Endometrial microvascular endothelial cells (primary cell): ENCODE measurements around the gene AMIGO1. TPM values are rescaled to one million over a fixed set of nuclear protein-coding genes. Genes with fewer than 3 reads are reported as not detected.
"Not testable (repeated sequence)": the region's sequence is repeated elsewhere in the genome, so short reads cannot be mapped to it uniquely, and the experiment has no call there.

Experiments
- in situ Hi-C: cut with HindIII; loops from 2 replicates; pipeline ENCODE4 v1.10.0; 2017; ENCODE audit warnings: low sequenced_read_pairs, low pct_unique_long_range_greater_than_20kb; ENCODE audit errors: inconsistent ontology term
- total RNA-seq: library from RNA; depleted of rRNA; stranded (reverse); fragments of >200 nt; gene quantifications from one replicate; pipeline ENCODE4 v1.2.3, GENCODE V29; 2015; ENCODE audit errors: inconsistent ontology term

Gene AMIGO1
- total RNA-seq, 1 donor from 2014 or later: 0.56 TPM

GRCh38 chr1:109490029-109490933 lies 19.2 kb downstream of the AMIGO1 start:
- in situ Hi-C loops: no loop called here

GRCh38 chr1:109488696-109489095 lies 20.8 kb downstream of the AMIGO1 start:
- in situ Hi-C loops: no loop called here

GRCh38 chr1:109488201-109488600 lies 21.3 kb downstream of the AMIGO1 start:
- in situ Hi-C loops: no loop called here

- in situ Hi-C loops: no loop called here
Measured at GRCh38 chr1:109487261-109487660, 22.3 kb downstream of the AMIGO1 start.

- in situ Hi-C loops: no loop called here
Measured at GRCh38 chr1:109485001-109485400, 24.5 kb downstream of the AMIGO1 start.

- in situ Hi-C loops: no loop called here
Measured at GRCh38 chr1:109484519-109484975, 25.0 kb downstream of the AMIGO1 start.

- in situ Hi-C loops: no loop called here
Measured at GRCh38 chr1:109483672-109484518, 25.6 kb downstream of the AMIGO1 start, which contains the start of gene ATXN7L2. TSS of gene ATXN7L2 (plus strand) at chr1:109483905. CDS start at chr1:109483954, 49 bp downstream.

DNA sequence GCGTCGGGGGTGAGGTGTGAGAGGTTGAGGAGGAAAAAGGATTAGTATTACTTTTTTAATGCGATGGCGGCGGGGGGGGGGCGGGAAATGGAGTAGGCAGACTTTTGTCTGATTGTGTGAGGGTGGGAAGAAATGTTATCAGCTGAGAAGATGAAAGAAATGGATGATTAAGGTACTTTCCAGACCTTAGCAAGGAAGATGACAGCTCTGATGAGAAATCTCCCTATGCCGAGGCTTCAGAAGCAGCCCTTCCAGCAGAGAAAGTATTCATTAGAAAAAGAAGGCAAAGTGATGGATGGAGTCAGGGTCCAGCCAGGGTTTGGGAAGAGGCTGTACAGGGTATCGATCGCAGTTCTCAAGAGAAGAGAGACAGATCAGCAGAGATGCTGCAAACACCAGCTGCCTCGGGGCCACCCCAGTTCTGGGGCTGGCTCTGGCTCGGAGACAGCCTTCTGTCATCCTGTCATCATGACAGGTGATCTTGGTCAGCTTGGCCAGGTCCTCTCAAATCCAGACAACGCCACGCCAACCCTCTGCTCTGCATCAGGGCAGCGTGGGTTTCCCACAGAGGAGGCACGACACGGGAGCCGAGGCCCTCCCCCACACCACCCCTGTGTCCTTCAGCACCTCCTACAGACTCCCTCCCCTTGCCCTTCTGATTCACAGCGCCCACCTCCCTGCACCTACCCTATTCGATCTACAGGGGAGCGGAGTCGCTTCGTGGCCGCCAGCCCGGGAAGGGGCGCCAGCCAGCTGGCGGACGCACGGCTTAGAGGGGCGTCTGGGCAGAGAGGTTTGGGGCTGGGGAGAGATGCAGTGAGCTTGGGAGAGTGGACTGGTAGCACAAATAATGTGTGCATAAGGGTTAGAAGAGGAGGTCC lies 26.5 kb downstream of the AMIGO1 start:
- in situ Hi-C loops: no loop called here

DNA sequence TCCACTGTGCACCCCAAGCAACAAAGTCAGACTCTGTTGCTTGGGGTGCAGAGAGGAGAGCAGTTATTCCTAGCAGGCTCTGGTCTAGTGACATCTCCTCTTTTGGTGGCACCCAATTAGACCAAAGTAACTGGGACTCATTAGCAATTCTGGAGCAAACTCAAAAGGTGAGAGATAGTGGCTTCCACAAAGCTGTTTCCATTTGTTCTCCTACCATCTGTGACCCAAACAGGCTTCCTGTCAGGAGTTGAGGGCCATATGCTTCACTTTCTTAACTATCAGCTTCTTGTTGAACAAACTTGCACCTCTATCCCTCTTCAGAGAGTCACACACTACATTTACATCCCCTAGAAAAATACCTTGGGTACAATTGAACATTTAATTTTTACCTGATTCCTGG lies 27.3 kb downstream of the AMIGO1 start:
- in situ Hi-C loops: no loop called here

DNA sequence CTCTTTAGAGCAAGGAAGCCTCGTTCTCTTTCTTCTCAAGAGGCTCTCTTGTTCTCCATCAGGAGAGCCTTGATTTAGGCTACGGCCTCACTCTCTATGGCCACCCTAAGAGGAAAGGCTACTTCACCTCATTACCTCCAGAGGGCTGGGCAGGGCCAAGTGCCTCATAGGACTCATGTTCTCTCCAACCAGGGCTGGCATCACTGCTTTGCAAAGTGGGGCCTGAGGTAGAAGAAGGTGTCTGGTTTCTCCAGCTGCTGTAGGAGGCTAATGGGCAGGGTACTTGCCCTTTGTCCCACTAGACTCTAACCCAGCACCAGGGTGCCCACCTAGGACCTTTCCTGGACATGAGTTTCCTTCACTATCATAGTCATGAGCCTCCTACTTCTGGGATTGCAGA lies 27.9 kb downstream of the AMIGO1 start:
- in situ Hi-C loops: no loop called here

DNA sequence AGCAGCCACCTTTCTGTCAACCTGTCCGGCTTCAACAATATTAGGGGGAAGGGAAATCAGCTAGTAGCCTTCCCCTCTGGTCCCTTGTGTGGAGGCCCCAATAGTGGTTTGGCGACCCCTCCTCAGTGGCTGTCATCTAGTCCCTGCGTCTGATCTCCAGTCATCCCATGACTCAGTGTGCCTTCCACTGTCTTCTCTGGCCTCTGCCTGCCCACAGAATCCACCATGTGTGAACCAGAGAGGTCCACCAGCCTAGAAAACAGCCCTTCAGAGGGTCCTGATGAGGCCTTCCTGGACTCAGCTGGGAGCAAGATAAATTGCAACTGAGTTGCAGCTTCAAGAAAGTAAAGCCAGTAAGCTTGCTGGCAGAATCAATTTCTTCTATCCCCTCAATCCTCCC lies 29.6 kb downstream of the AMIGO1 start:
- in situ Hi-C loops: no loop called here

GRCh38 chr1:109479311-109479710 lies 30.2 kb downstream of the AMIGO1 start:
- in situ Hi-C loops: no loop called here

DNA sequence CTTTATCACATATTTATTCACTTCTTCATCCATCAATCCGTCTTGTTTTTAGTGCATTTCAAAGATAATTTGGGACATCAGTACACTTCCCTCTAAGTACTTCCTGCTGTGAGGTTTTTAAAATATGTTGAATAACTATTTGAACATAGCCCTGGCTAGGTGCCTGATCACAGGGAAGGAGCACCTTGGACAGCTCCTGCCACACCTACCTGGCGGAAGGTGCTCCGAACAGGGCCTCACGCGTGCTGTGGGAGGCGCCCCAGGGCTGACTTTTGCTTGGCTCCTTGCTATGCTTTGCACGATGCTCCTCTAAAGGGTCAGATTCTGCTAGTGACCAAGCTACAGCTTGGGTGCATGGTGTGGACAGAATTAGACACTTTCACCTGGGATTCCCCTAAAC lies 30.7 kb downstream of the AMIGO1 start:
- in situ Hi-C loops: no loop called here

- in situ Hi-C loops: no loop called here
Measured at GRCh38 chr1:109477821-109478220, 31.7 kb downstream of the AMIGO1 start.

- in situ Hi-C loops: no loop called here
Measured at GRCh38 chr1:109476825-109477224, 32.7 kb downstream of the AMIGO1 start.

- in situ Hi-C loops: no loop called here
Measured at GRCh38 chr1:109475261-109475660, 34.3 kb downstream of the AMIGO1 start.

GRCh38 chr1:109474697-109475096 lies 34.8 kb downstream of the AMIGO1 start:
- in situ Hi-C loops: no loop called here

- in situ Hi-C loops: not testable (repeated sequence)
Measured at GRCh38 chr1:109473284-109474057, 36.1 kb downstream of the AMIGO1 start.
